Adrenal gland (tissue), 12 donors: ENCODE results near the gene USF2. TPM values are rescaled to one million over a fixed set of nuclear protein-coding genes. Genes with fewer than 3 reads are reported as not detected.
A peak's percentile ranks its signal among the peaks of the same experiment; 100 is the strongest.

Experiments
- DNase-seq, 7 donors: peaks; one replicate each; pipeline ENCODE4 v3.0.0-alpha.2; 2019 to 2020
- H3K27ac ChIP-seq, 5 donors: fragments of 200-600 bp; sonication (generic) in 4 of 5; 1 replicate in 3 of 5; 2 replicates in 2 of 5; pipeline versions ENCODE4 v1.5.1 to v1.8.0; 2016 to 2020; ENCODE audit warnings: mild to moderate bottlenecking in 1 of 5
- H3K27me3 ChIP-seq: fragments of 200-600 bp; 2 replicates; pipeline ENCODE4 v1.8.0; 2021
- H3K36me3 ChIP-seq, 2 donors: fragments of 200-600 bp; replicated peaks in 1 of 2; 1 replicate in 1 of 2; 2 replicates in 1 of 2; pipeline versions ENCODE4 v1.5.1 to v1.8.0; 2018 to 2022
- H3K4me1 ChIP-seq, 2 donors: fragments of 200-600 bp; replicated peaks in 1 of 2; 1 replicate in 1 of 2; 2 replicates in 1 of 2; pipeline versions ENCODE4 v1.5.1 to v1.8.0; 2018 to 2021
- H3K4me3 ChIP-seq, 4 donors: fragments of 200-600 bp; sonication (generic) in 3 of 4; one replicate each; pipeline ENCODE4 v1.5.1; 2016 to 2018
- H3K9me3 ChIP-seq, 3 donors: fragments of 200-600 bp; sonication (generic) in 1 of 3; replicated peaks in 1 of 3; 1 replicate in 2 of 3; 2 replicates in 1 of 3; pipeline versions ENCODE4 v1.5.1 to v1.8.0; 2016 to 2021
- POLR2A ChIP-seq, 2 donors: fragments of 450-650 bp; IDR thresholded peaks; one replicate each; pipeline ENCODE4 v1.6.1; 2017; ENCODE audit warnings: antibody characterized with exemption in 2 of 2, mild to moderate bottlenecking in 2 of 2, moderate library complexity in 1 of 2
- WGBS, 4 donors: extraction: QIAGEN DNeasy Blood & Tissue Kit in 2 of 4; methylation state at CpG; one replicate each; pipeline versions ENCODE4 v1.1.5 to v1.1.7; 2013 to 2017; 5-methylcytosine and 5-hydroxymethylcytosine counted together
- intact Hi-C, 2 donors: fragments of 100-400 bp; cut with DNase I; formaldehyde crosslinking; loops; one replicate each; pipeline versions ENCODE4 v1.14.1 to v1.15.0; 2022 to 2023
- polyA plus RNA-seq, 3 donors: library from polyadenylated mRNA; stranded (reverse); fragments of 200-250 nt in 2 of 3; fragments of 350-450 nt in 1 of 3; fragmentation: Illumina TruSeq in 1 of 3; extraction: RNeasy Lipid Tissue Mini Kit (QIAGEN cat#74804) in 1 of 3; gene quantifications; one replicate each; pipeline ENCODE4 v1.2.3, GENCODE V29; 2013 to 2014
- total RNA-seq, 9 donors: library from RNA; depleted of rRNA in 4 of 9; stranded (reverse); fragments of >200 nt in 4 of 9; fragments of 120-200 nt in 1 of 9; fragmentation: NEBNext Ultra II Directional in 1 of 9; extraction: Animal tissue kit (Norgen Biotek cat#: 25700) in 1 of 9; gene quantifications; one replicate each; pipeline versions ENCODE4 v1.1.0 to v1.2.4, GENCODE V29; 2013 to 2023
- TF ChIP-seq, protein P1 (sequence below), 6 experiments: fragments of 450-650 bp in 4 of 6; fragments of 200-600 bp in 2 of 6; sonication (generic) in 1 of 6; IDR thresholded peaks; 1 replicate in 5 of 6; 2 replicates in 1 of 6; pipeline versions ENCODE4 v1.5.1 to v1.8.0; 2016 to 2021; ENCODE audit warnings: antibody characterized with exemption in 6 of 6, mild to moderate bottlenecking in 2 of 6, moderate library complexity in 1 of 6
- donor health status: healthy with polysubstance abuse.
- donor health status: Bipolar disorder and iron deficiency.
- donor health status: DM: yes; HTN: yes; CAD: no.
- donor health status: DM: no; HTN: no; CAD: no.
- donor health status: DM: no; HTN: no; CAD: no.
- donor health status: DM: yes; HTN: yes; CAD: no.

The USF2 gene
- total and polyA plus RNA-seq, 12 donors = 50.6 to 302 (median 146) TPM

DNA sequence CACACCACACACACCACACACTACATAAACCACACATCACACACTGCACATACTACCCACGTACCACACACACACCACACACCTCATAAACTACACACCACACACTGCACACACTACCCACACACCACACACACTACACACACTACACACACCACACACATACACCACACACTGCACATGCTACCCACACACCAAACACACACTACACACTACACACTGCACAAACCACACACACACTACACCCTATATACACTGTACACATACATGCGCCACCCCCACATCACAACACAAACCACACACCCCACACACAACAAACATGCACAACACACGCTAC, 28.7 kb downstream of the USF2 start:
- no peaks in the 10 kb centered on the region for H3K27me3 ChIP-seq
- TF ChIP-seq, protein P1, sequence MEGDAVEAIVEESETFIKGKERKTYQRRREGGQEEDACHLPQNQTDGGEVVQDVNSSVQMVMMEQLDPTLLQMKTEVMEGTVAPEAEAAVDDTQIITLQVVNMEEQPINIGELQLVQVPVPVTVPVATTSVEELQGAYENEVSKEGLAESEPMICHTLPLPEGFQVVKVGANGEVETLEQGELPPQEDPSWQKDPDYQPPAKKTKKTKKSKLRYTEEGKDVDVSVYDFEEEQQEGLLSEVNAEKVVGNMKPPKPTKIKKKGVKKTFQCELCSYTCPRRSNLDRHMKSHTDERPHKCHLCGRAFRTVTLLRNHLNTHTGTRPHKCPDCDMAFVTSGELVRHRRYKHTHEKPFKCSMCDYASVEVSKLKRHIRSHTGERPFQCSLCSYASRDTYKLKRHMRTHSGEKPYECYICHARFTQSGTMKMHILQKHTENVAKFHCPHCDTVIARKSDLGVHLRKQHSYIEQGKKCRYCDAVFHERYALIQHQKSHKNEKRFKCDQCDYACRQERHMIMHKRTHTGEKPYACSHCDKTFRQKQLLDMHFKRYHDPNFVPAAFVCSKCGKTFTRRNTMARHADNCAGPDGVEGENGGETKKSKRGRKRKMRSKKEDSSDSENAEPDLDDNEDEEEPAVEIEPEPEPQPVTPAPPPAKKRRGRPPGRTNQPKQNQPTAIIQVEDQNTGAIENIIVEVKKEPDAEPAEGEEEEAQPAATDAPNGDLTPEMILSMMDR (IDR thresholded peaks at IDR 0.05) = no peak
- TF ChIP-seq POLR2A (IDR thresholded peaks at IDR 0.05) = no peak
- intact Hi-C loops = no loop called here
- no peaks in the 10 kb centered on the region for H3K36me3 ChIP-seq
- H3K4me1 ChIP-seq = no peaks in the 10 kb centered on the region
- H3K4me3 ChIP-seq = no peak overlapping the region
- no peak for DNase-seq
- 85 to 96% (median 91%) methylated on average over 3 of the region's 3 CpGs for WGBS, 4 donors
- H3K27ac ChIP-seq = no peak overlapping the region
- no peaks in the 10 kb centered on the region for H3K9me3 ChIP-seq

DNA sequence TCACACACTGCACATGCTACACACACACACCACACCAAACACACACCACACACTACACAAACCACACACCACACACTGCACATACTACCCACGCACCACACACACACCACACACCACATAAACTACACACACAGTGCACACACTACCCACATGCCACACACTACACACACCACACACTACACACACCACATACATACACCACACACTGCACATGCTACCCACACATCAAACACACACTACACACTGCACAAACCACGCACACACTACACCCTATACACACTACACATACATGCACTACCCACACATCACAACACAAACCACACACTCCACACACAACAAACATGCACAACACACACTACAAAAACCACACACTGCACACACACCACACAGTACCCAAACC, 29.2 kb downstream of the USF2 start:
- DNase-seq = no peak
- H3K27me3 ChIP-seq = no peaks in the 10 kb centered on the region
- no peak overlapping the region for H3K4me3 ChIP-seq
- 82 to 93% (median 91%) methylated on average over 2 of the region's 2 CpGs for WGBS, 4 donors
- H3K4me1 ChIP-seq = no peaks in the 10 kb centered on the region
- no peaks in the 10 kb centered on the region for H3K9me3 ChIP-seq
- intact Hi-C loops = no loop called here
- no peaks in the 10 kb centered on the region for H3K36me3 ChIP-seq
- H3K27ac ChIP-seq = no peak overlapping the region
- TF ChIP-seq, protein P1 (IDR thresholded peaks at IDR 0.05) = no peak
- TF ChIP-seq POLR2A (IDR thresholded peaks at IDR 0.05) = no peak

DNA sequence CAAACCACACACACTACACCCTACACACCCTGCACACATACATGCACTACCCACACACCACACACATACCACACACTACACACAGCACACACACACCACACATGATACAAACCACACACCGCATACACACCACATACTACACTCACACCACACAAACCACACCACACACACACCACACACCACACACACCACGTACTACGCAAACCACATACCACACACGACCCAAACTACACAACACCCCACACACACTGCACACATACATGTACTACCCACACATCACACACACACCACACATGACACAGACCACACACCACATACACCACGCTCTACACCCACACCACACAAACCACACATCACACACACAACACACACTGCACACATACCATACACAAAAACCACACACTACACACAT, 29.8 kb downstream of the USF2 start:
- no peaks in the 10 kb centered on the region for H3K36me3 ChIP-seq
- intact Hi-C loops = no loop called here
- no peaks in the 10 kb centered on the region for H3K4me1 ChIP-seq
- H3K27me3 ChIP-seq = no peaks in the 10 kb centered on the region
- DNase-seq = no peak
- no peak overlapping the region for H3K4me3 ChIP-seq
- TF ChIP-seq, protein P1 (IDR thresholded peaks at IDR 0.05) = no peak
- no peak for TF ChIP-seq POLR2A (IDR thresholded peaks at IDR 0.05)
- 86 to 94% (median 91%) methylated on average over 5 of the region's 5 CpGs for WGBS, 4 donors
- no peak overlapping the region for H3K27ac ChIP-seq
- no peaks in the 10 kb centered on the region for H3K9me3 ChIP-seq

DNA sequence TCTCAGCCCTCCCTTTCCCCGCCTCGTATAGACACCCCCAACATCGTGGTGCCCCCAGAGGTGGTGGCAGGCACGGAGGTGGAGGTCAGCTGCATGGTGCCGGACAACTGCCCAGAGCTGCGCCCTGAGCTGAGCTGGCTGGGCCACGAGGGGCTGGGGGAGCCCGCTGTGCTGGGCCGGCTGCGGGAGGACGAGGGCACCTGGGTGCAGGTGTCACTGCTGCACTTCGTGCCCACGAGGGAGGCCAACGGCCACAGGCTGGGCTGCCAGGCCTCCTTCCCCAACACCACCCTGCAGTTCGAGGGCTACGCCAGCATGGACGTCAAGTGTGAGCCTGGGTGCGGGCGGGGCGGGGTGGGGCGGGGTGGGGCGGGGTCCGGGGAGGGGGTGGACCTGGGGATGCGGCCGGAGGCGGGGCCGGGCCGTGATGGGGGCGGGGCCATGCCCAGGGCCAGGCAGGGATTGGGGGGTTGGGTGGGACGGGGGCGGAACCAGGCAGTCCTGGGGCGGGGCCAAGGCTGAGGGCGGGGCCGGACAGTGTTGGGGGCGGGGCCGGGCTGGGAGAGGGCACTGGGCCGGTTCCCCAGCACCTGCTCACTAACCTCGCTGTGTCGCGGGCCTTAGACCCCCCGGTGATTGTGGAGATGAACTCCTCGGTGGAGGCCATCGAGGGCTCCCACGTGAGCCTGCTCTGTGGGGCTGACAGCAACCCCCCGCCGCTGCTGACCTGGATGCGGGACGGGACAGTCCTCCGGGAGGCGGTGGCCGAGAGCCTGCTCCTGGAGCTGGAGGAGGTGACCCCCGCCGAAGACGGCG, 31.0 kb downstream of the USF2 start:
- Histone ChIP-seq H3K27ac (no peak overlapping the region), H3K4me1 (no peaks in the 10 kb centered on the region), H3K27me3 (no peaks in the 10 kb centered on the region), H3K4me3 (no peak overlapping the region), H3K36me3 (no peaks in the 10 kb centered on the region), H3K9me3 (no peaks in the 10 kb centered on the region)
- WGBS, 4 donors = 48 to 54% (median 51%) methylated on average over 13 to 51 of the region's 55 CpGs
- intact Hi-C loops = no loop called here
- DNase-seq = peak in 2 of 7 donors; percentile 41 to 46
- no peak for TF ChIP-seq POLR2A (IDR thresholded peaks at IDR 0.05)
- TF ChIP-seq, protein P1 (IDR thresholded peaks at IDR 0.05) = no peak
